Measurements from ENCODE around the gene PAX2. TPM values are rescaled to one million over a fixed set of nuclear protein-coding genes. Genes with fewer than 3 reads are reported as not detected.

Gene PAX2
- total RNA-seq, 1 donor from 2014 or later = 0.34 TPM

DNA sequence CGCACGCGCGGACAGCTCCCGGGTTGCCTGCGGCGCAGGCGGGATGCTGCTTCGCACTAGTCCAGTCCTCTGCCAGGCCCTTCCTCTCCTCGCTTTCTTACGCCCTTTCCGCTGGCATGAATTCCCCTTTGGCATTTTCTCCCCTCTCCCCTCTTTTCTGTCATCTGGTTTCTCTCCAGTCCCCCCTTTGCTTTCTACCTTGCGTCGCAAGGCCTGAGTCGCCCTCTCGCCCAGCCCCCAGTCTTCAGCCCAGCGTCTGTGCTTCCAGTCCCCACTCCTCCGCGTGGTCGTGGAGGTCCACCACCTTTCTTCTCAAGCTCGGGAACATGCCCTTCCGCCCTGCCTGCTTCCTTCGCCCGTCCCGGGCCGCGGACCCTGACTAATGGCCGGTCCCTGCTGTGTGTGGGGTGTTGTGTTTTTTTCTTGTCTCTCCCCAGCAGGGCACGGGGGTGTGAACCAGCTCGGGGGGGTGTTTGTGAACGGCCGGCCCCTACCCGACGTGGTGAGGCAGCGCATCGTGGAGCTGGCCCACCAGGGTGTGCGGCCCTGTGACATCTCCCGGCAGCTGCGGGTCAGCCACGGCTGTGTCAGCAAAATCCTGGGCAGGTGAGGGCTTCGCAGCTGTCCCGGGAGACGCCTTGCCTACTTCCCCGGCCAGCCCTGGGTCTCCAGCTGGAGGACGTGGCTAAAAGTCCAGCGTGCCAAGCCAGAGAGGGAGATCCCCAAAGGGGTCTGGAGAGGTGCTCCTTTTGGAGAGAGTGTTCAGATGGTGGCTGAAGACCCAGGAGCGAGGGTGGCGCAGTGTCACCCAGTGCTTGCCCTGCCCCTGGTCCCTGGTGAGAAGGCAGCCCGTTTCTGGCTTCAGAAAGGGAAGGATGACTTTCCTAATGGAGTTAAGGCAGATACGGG lies 4.2 kb downstream of the PAX2 start:
- no peak overlapping the region for H3K27ac ChIP-seq
- DNase-seq (ENCODE audit: low spot score) = peak; percentile 61
- no peak overlapping the region for H3K4me2 ChIP-seq
- peak overlapping the region; percentile 66 for H3K4me3 Mint-ChIP-seq
- H2AFZ ChIP-seq (replicated peaks) = no peak overlapping the region
- H3K4me3 ChIP-seq = no peak overlapping the region
- H3K4me1 Mint-ChIP-seq = peaks cover 30% of the 10 kb centered on the region
- no peaks in the 10 kb centered on the region for H3K9me3 ChIP-seq (ENCODE audit: low read depth)
- no peak overlapping the region for H3K27ac Mint-ChIP-seq
- no peaks in the 10 kb centered on the region for H3K36me3 ChIP-seq
- H4K20me1 ChIP-seq (ENCODE audit: low read depth) = peaks cover 95% of the 10 kb centered on the region
- peaks cover 90% of the 10 kb centered on the region for H3K27me3 Mint-ChIP-seq (ENCODE audit: insufficient read depth, low read depth)
- H3K79me2 ChIP-seq (ENCODE audit: low read depth) = no peaks in the 10 kb centered on the region
- H3K36me3 Mint-ChIP-seq = no peaks in the 10 kb centered on the region
- peaks cover 4% of the 10 kb centered on the region for H3K9me3 Mint-ChIP-seq
- TF ChIP-seq EZH2phosphoT487 (IDR thresholded peaks at IDR 0.05) (peak; percentile 70), EZH2 (IDR thresholded peaks at IDR 0.05) (peak; percentile 72)
- TF ChIP-seq, protein P1, sequence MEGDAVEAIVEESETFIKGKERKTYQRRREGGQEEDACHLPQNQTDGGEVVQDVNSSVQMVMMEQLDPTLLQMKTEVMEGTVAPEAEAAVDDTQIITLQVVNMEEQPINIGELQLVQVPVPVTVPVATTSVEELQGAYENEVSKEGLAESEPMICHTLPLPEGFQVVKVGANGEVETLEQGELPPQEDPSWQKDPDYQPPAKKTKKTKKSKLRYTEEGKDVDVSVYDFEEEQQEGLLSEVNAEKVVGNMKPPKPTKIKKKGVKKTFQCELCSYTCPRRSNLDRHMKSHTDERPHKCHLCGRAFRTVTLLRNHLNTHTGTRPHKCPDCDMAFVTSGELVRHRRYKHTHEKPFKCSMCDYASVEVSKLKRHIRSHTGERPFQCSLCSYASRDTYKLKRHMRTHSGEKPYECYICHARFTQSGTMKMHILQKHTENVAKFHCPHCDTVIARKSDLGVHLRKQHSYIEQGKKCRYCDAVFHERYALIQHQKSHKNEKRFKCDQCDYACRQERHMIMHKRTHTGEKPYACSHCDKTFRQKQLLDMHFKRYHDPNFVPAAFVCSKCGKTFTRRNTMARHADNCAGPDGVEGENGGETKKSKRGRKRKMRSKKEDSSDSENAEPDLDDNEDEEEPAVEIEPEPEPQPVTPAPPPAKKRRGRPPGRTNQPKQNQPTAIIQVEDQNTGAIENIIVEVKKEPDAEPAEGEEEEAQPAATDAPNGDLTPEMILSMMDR (IDR thresholded peaks at IDR 0.05) = no peak
- H3K27me3 ChIP-seq = peaks cover 100% of the 10 kb centered on the region
- peaks cover 32% of the 10 kb centered on the region for H3F3A ChIP-seq (ENCODE audit: low read depth)
- no peak overlapping the region for H3K9ac ChIP-seq
- H3K4me1 ChIP-seq = peaks cover 46% of the 10 kb centered on the region

DNA sequence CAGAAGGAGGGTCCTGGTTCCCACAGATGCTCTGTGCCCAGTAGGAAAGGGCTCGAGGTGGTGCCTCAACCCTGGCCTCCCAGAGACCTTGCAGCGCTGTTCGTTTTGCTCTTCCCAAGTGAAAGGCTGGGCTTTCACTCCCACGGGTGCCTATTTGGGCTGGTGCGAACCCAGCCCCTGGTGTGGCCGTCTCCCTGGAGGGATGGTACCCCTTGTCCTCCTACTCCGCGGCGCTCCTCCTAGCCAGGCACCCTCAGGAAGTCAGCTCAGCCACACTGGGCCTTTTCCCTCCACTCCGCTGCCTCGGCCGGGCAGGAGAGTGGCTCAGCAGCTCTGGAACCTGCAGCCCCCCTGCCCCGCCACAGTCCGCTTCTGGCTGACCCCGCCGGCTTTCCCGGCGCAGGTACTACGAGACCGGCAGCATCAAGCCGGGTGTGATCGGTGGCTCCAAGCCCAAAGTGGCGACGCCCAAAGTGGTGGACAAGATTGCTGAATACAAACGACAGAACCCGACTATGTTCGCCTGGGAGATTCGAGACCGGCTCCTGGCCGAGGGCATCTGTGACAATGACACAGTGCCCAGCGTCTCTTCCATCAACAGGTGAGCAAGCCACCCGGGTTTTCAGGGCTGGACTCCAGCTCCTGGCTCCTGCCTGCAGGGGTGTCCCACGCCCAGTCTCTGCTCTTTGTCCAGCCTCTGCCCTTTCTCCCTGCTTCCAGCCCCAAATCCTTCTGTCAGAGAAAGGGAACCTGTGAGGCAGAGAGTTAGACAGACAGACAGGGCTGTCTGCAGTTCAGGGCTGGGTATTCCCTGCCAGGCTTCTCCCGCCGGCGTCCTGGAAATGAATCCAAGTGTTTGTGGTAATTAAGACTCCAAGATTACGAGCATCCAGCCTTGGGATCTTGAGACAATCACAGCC lies 5.2 kb downstream of the PAX2 start:
- Histone ChIP-seq H3F3A (ENCODE audit: low read depth) (peaks cover 22% of the 10 kb centered on the region), H2AFZ (replicated peaks) (no peak overlapping the region), H3K36me3 (no peaks in the 10 kb centered on the region), H3K27me3 (peaks cover 100% of the 10 kb centered on the region), H3K9me3 (ENCODE audit: low read depth) (no peaks in the 10 kb centered on the region), H4K20me1 (ENCODE audit: low read depth) (peaks cover 97% of the 10 kb centered on the region), H3K4me3 (no peak overlapping the region), H3K4me1 (peaks cover 41% of the 10 kb centered on the region), H3K4me2 (no peak overlapping the region), H3K79me2 (ENCODE audit: low read depth) (no peaks in the 10 kb centered on the region), H3K9ac (no peak overlapping the region), H3K27ac (no peak overlapping the region)
- H3K4me1 Mint-ChIP-seq = peaks cover 24% of the 10 kb centered on the region
- peak; percentile 92 for TF ChIP-seq EZH2 (IDR thresholded peaks at IDR 0.05)
- peak; percentile 94 for TF ChIP-seq EZH2phosphoT487 (IDR thresholded peaks at IDR 0.05)
- TF ChIP-seq, protein P1 (IDR thresholded peaks at IDR 0.05) = no peak
- H3K4me3 Mint-ChIP-seq = no peak overlapping the region
- DNase-seq (ENCODE audit: low spot score) = no peak
- H3K9me3 Mint-ChIP-seq = peaks cover 4% of the 10 kb centered on the region
- no peak overlapping the region for H3K27ac Mint-ChIP-seq
- H3K27me3 Mint-ChIP-seq (ENCODE audit: insufficient read depth, low read depth) = peaks cover 90% of the 10 kb centered on the region
- no peaks in the 10 kb centered on the region for H3K36me3 Mint-ChIP-seq

DNA sequence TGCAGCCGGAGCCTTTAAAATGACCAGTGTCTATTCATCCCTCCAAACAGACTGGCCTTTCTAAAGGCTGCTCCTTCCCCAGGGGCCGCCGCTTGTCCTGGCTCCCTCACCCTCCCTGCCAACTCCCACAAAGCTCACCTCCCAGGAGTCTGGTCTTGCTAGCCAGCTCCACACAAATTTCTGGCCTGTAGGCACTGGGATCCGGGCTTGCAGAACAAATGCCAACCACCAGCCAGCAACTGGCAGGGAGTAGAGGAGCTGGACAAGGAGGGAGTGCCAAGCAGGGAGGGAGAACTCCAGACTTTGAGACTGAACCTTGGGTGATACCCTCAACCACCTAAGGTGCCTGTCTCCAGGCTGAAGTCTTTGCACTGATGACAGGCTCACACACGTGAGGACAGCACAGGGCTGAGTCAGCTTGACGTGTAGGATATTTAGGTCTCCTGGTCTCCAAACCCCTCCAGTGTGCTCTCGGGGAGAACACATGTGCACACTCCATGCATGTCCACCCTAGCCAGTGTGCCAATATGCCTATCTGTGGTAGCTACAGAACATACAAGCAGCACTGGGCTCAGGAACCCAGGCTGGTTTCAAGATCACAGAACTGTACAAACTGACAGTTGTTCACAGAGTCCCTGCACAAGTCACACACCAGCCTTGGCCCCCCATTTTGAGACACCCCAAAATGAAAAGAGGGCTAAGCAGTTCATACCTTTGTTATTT lies 6.0 kb downstream of the PAX2 start:
- peaks cover 94% of the 10 kb centered on the region for H3K27me3 Mint-ChIP-seq (ENCODE audit: insufficient read depth, low read depth)
- no peak overlapping the region for H3K4me2 ChIP-seq
- no peak for TF ChIP-seq EZH2 (IDR thresholded peaks at IDR 0.05)
- TF ChIP-seq, protein P1 (IDR thresholded peaks at IDR 0.05) = no peak
- no peak for TF ChIP-seq EZH2phosphoT487 (IDR thresholded peaks at IDR 0.05)
- H3K4me3 Mint-ChIP-seq = no peak overlapping the region
- peaks cover 21% of the 10 kb centered on the region for H3K4me1 Mint-ChIP-seq
- H3K9ac ChIP-seq = no peak overlapping the region
- peaks cover 14% of the 10 kb centered on the region for H3F3A ChIP-seq (ENCODE audit: low read depth)
- H4K20me1 ChIP-seq (ENCODE audit: low read depth) = peaks cover 96% of the 10 kb centered on the region
- peaks cover 100% of the 10 kb centered on the region for H3K27me3 ChIP-seq
- DNase-seq (ENCODE audit: low spot score) = no peak
- H3K27ac Mint-ChIP-seq = no peak overlapping the region
- peaks cover 34% of the 10 kb centered on the region for H3K4me1 ChIP-seq
- H3K36me3 ChIP-seq = no peaks in the 10 kb centered on the region
- no peak overlapping the region for H3K4me3 ChIP-seq
- H3K27ac ChIP-seq = no peak overlapping the region
- no peaks in the 10 kb centered on the region for H3K9me3 ChIP-seq (ENCODE audit: low read depth)
- H3K79me2 ChIP-seq (ENCODE audit: low read depth) = no peaks in the 10 kb centered on the region
- peaks cover 4% of the 10 kb centered on the region for H3K9me3 Mint-ChIP-seq
- H3K36me3 Mint-ChIP-seq = no peaks in the 10 kb centered on the region
- H2AFZ ChIP-seq (replicated peaks) = no peak overlapping the region
